Ishikawa (cell line): ENCODE measurements around the gene SLC23A2.
A peak's percentile ranks its signal among the peaks of the same experiment; 100 is the strongest.

ENCODE experiments used
- CEBPB ChIP-seq: IDR thresholded peaks from 2 replicates; pipeline ENCODE4 v1.6.1; 2012
- CREB1 ChIP-seq: IDR thresholded peaks from 2 replicates; pipeline ENCODE4 v1.6.1; 2012; ENCODE audit warnings: low read depth
- EGR1 ChIP-seq: IDR thresholded peaks from 2 replicates; pipeline ENCODE4 v1.6.1; 2012
- EP300 ChIP-seq: IDR thresholded peaks from 2 replicates; pipeline ENCODE4 v1.6.1; 2012; ENCODE audit warnings: borderline replicate concordance
- FOXM1 ChIP-seq: IDR thresholded peaks from 2 replicates; pipeline ENCODE4 v1.6.1; 2012; ENCODE audit warnings: low read depth, borderline replicate concordance
- NFIC ChIP-seq: IDR thresholded peaks from 2 replicates; pipeline ENCODE4 v1.6.1; 2012
- RAD21 ChIP-seq: IDR thresholded peaks from 2 replicates; pipeline ENCODE4 v1.6.1; 2012; ENCODE audit warnings: low read depth
- TAF1 ChIP-seq: IDR thresholded peaks from 2 replicates; pipeline ENCODE4 v1.6.1; 2012; ENCODE audit warnings: low read depth, mild to moderate bottlenecking
- TCF12 ChIP-seq: IDR thresholded peaks from 2 replicates; pipeline ENCODE4 v1.6.1; 2012; ENCODE audit warnings: low read depth
- TEAD4 ChIP-seq: IDR thresholded peaks from 2 replicates; pipeline ENCODE4 v1.6.1; 2012
- YY1 ChIP-seq: IDR thresholded peaks from 2 replicates; pipeline ENCODE4 v1.6.1; 2012; ENCODE audit warnings: low read depth
- ZBTB7A ChIP-seq: IDR thresholded peaks from 2 replicates; pipeline ENCODE4 v1.6.1; 2012; ENCODE audit warnings: low read depth
- TF ChIP-seq, protein P1 (sequence below): IDR thresholded peaks from 2 replicates; pipeline ENCODE4 v1.6.1; 2012
- TF ChIP-seq, protein P2 (sequence below): IDR thresholded peaks from 2 replicates; pipeline ENCODE4 v1.6.1; 2012
- TF ChIP-seq, protein P3 (sequence below): IDR thresholded peaks from 2 replicates; pipeline ENCODE4 v1.6.1; 2012; ENCODE audit warnings: low read depth, mild to moderate bottlenecking

Gene SLC23A2

DNA sequence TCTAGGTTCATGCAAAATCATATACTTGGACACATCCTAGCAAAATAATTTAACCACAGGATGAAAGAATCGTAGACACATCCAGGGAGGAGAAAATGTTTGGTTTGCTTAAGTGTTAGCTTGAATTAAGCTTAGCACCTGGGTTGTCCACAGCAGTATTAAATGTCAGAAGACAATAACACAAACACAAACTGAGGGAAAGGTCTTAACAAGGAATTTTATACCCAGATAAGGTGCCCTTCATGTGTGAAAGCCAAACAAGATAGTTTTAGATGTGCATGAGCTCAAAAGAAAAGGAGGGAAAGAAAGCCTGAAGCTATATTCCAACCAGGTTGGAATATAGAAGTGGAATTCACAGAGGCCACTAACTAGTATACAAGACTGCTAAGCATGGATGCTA, 49.1 kb downstream of the SLC23A2 start:
- TF ChIP-seq, protein P1, sequence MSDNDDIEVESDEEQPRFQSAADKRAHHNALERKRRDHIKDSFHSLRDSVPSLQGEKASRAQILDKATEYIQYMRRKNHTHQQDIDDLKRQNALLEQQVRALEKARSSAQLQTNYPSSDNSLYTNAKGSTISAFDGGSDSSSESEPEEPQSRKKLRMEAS: no peak
- TF ChIP-seq, protein P2, sequence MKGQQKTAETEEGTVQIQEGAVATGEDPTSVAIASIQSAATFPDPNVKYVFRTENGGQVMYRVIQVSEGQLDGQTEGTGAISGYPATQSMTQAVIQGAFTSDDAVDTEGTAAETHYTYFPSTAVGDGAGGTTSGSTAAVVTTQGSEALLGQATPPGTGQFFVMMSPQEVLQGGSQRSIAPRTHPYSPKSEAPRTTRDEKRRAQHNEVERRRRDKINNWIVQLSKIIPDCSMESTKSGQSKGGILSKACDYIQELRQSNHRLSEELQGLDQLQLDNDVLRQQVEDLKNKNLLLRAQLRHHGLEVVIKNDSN: no peak
- TF ChIP-seq CREB1 (no peak), EP300 (no peak), RAD21 (no peak), CEBPB (no peak), TAF1 (no peak), NFIC (no peak), EGR1 (no peak), TCF12 (no peak), ZBTB7A (no peak), YY1 (no peak), TEAD4 (no peak)
- TF ChIP-seq, protein P3, sequence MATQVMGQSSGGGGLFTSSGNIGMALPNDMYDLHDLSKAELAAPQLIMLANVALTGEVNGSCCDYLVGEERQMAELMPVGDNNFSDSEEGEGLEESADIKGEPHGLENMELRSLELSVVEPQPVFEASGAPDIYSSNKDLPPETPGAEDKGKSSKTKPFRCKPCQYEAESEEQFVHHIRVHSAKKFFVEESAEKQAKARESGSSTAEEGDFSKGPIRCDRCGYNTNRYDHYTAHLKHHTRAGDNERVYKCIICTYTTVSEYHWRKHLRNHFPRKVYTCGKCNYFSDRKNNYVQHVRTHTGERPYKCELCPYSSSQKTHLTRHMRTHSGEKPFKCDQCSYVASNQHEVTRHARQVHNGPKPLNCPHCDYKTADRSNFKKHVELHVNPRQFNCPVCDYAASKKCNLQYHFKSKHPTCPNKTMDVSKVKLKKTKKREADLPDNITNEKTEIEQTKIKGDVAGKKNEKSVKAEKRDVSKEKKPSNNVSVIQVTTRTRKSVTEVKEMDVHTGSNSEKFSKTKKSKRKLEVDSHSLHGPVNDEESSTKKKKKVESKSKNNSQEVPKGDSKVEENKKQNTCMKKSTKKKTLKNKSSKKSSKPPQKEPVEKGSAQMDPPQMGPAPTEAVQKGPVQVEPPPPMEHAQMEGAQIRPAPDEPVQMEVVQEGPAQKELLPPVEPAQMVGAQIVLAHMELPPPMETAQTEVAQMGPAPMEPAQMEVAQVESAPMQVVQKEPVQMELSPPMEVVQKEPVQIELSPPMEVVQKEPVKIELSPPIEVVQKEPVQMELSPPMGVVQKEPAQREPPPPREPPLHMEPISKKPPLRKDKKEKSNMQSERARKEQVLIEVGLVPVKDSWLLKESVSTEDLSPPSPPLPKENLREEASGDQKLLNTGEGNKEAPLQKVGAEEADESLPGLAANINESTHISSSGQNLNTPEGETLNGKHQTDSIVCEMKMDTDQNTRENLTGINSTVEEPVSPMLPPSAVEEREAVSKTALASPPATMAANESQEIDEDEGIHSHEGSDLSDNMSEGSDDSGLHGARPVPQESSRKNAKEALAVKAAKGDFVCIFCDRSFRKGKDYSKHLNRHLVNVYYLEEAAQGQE: no peak

DNA sequence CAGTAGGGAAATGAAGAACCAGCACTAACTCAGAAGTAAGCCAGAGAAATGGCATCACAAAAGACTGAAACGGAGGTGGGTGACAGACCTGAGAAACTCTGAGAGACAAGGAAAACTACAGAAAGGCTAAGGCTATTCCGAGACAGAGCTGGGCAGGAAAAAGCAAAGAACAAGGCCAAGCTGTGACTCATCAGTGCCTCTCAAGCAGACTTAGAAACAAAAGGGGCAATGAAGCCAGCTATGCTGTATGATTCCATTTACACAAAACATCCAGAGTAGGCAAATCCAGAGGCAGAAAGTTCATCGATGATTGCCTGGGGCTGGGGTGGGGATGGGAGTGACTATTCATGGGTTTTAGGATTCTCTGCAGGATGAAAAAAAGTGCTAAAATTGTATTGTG, 50.0 kb downstream of the SLC23A2 start:
- TF ChIP-seq, protein P1: no peak
- no peak for TF ChIP-seq TAF1
- no peak for TF ChIP-seq NFIC
- no peak for TF ChIP-seq CEBPB
- no peak for TF ChIP-seq EGR1

DNA sequence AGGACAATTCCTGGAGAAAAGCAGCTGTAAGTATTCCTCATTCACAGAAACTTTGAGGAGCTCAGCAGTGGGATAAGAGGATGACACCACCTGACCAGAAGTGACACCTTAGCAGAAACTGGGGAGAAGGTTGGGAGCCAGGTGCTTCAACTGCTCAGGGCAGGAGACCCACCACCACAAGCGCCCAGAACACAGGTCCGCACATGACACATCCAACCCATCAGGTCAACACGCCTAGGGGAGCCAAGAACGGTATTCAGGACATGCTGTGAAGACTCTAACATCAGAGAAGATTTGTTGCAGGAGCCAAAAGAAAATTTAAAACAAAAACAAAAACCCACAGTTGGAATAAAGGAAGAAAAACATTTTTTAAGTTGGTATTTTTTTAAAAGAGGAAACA, 50.5 kb downstream of the SLC23A2 start:
- TF ChIP-seq, protein P2: no peak
- TF ChIP-seq, protein P1: no peak
- no peak for TF ChIP-seq TCF12
- TF ChIP-seq CREB1: no peak
- TF ChIP-seq, protein P3: no peak
- TF ChIP-seq FOXM1: no peak
- TF ChIP-seq EGR1: no peak
- TF ChIP-seq YY1: no peak
- no peak for TF ChIP-seq RAD21
- no peak for TF ChIP-seq NFIC
- no peak for TF ChIP-seq TAF1
- TF ChIP-seq TEAD4: no peak
- no peak for TF ChIP-seq ZBTB7A
- no peak for TF ChIP-seq CEBPB
- TF ChIP-seq EP300: no peak

DNA sequence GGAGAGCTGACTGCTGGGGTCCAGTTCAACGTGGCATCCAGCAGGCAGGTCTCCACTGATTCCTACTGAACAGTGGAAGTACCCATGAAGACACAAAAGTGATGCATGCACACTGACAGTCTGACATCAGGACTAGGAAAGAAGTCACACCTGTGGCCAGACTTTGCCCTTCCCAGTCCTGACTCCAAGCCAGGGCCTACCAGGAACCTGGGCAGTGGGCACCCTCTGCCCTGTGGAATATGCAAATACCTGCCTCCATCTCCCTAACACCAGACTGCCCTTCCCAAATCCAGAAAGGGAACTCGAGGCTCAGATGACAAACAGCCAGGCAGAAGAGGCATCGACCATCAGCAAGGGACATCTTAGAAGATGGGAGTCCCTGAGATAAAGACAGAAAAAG, 50.9 kb downstream of the SLC23A2 start:
- TF ChIP-seq TEAD4 (no peak), TAF1 (no peak), RAD21 (no peak), NFIC (no peak)
- TF ChIP-seq, protein P3: no peak

DNA sequence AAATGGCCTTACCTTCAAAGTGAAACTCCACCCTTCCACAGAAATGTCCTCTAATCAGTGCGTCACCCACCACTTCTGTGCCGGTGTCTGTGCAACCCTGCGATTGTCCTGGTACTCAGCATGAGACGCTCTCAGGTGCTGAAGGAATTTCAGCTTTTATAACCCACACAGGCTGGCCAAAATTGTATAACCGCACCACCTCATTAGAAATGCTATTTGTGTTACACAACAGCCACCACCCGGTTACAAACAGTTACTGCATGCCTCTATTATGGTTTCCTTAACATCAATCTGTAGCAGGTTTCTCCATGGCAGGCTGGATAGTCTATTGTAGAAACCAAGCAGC, 51.5 kb downstream of the SLC23A2 start:
- TF ChIP-seq RAD21 (peak; percentile 30), FOXM1 (no peak), TAF1 (no peak)
- TF ChIP-seq, protein P3: no peak
